HG03521 (cell line): Measurements from ENCODE around the gene PNPLA1.
"Not testable (repeated sequence)": the region's sequence is repeated elsewhere in the genome, so short reads cannot be mapped to it uniquely, and the experiment has no call there.

ENCODE experiments used
- ATAC-seq: cut with Tn5 transposase; IDR thresholded peaks from one replicate; pipeline ENCODE4 v1.9.1; 2021; ENCODE audit warnings: mild to moderate bottlenecking, moderate library complexity; ENCODE audit not compliant: unreplicated experiment

The PNPLA1 gene

DNA sequence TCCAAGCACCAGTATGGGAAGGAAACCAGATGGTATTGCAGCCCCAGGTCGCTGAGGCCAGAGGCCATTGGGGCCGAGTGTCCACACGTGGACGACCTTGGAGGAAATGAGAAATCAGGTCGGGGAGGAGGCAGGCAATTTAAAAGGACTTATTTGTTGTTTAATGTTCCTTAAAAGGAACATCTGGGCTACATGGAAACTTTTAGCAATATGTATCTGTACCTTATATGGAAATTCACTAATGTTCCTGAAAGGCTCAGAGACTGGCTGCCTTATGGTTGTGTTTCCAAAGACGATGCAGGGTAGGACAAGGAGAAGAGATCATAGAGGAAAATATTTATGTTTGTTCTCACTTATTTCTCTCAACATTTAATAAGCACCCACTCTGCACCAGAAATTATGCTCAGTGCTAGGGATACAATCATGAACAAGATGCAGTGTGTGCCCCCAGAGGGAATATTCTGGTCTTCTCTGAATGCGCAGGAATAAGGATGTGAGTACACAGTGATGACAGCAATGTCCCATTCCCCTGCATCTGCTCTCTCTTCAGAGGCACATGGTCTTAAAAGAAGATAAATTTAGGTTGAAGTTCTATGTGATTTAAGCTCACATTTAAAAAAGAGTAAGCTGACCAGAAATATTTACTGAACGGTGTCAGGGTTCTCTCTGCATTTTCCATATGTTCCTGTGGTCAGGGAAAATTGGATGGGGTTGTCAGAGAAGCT lies 63.5 kb downstream of the PNPLA1 start:
- no peak for ATAC-seq

DNA sequence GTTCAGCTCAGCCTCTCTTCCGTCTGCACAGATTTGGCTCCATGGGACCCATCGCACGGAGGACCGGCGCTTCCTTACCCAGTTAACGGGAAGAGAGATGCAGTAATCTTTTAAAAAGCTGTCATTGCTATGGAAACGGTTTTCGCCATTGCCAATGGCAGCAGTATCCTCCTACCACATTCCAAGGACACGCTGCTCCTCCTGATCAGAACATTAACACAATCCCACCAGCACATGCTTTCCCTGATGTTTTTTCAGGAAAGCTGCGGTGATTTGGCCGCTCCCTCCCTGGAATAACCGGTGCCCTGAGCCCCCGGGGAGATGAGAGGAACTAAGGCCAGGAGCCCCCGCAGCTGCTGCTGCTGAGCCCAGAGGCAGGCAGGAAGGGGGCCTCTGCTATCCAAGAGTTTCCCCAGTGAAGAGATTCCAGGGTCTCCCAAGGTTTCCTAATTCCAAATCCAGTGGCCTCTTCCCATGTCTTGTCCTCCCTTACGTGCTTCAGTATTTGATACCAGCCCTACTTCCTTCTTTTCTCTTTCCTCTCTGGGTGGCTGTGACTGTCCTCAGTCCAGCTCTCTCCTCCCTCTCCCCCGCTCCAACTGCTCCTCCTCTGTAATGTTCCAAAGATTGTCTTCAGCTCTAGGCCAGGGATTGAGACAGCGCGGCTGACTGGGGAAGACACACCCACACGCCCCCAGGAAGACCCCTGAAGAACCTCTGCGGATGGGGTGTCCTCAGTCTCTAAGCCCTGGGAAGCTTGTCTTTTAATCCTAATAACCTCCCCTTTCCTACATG lies 64.3 kb downstream of the PNPLA1 start:
- ATAC-seq = no peak

DNA sequence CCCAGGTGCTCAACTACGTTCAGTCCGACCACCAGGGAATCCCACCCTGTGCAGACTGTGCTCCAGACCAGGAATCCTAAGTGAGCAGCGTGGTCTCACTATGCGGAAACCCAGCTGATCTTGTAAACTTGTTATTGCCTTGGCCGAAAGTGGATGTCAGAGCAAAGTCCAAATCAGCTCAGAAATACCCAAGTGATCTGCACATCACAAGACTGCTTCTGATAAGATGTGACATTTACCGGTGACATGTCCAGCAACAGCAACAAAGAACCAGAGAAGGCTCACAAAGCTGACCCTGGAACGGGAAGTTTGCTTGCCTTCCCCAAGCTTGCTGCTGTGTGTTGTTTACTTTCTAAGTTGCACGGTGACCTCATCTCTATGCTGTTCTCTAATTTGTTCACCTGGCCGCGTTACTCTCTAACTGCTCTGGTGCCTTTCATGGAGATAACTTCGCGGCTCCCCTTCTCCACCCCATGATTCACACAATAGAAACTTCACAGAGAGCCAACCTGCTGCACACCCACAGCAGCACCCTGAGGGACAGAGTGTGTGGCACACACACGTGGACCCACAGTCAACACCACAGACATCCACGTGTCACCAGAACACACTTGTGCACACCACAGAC lies 65.1 kb downstream of the PNPLA1 start:
- ATAC-seq = no peak

DNA sequence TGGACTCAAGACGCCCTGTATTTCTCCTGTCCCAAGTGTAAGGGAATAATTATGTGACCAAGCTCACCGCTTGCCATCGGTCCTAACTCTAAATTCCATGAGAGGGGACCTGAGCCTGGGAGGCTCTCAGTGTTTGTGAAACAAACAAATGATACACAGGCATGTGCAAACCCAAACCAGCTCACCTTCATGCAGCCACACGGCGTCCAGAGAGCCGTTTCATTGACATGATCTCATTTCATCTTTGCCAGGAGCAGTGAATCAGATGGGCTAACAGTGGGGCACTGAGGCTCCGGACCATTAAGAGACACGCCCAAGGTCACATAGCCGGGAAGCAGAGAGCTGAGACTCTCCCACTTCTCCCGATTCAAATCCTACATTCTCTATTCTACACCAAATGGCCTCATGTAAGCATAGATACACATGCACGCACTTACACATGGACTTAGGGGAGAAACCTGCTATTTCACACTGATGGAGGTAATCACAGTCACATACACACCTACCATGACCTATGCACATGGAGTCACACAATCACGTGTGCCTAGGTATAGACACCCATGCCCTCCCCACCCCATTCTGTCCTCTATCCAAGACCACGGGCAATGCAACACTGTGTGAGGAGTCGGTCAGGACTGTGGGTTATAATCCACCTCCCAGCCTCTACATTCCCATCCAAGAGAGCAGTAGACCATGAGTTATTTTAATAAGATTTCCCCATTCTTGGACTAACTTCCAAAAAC lies 65.8 kb downstream of the PNPLA1 start:
- ATAC-seq = no peak

DNA sequence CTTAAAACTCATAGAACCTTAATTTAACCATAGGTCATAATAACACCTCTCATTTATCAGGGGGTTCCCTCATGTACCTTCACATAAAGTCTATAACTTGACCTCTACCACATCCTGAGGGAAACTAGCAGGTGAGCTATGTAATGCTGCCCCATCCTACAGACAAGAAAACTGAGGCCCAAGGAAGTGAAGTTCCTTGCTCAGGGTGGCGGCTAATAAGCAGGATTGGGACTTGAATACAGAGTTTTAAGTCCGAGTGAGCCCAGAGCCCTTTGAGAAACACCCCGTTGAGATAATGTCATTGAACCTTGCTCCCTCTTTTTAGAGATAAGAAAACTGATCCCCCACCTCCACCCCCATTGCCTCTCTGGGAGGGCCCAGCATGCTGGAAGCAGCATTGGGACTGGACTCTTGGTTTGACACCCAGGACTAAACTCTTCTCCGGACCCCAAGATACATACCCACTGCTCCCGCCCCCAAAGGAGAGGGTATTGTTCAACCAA lies 66.4 kb downstream of the PNPLA1 start:
- ATAC-seq = no peak

DNA sequence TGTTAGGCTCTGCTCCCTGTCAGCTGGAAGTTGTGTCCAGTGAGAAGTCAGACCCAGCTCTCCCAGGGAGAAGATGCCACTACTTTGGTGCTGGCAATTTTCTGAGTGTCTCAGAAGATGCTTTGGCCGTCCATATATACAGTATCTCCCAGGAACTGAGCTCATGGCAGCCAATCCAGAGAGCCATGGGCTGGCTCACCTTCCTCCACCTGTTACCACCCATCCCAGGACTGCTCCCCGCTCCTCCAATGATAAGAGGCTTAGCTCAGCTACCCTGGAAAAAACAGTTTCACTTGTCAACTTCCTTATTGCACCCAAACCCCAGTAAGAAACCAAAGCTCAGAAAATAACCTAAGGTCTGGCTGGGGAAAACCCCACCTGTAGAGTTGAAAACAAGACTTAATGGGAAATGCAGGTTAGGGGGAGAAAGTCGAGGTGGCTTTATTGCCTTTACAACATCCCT lies 67.0 kb downstream of the PNPLA1 start, which contains the start of gene BNIP5:
Gene BNIP5 (minus strand): TSS at position 110 of the 463 bp plus-strand sequence. CDS start 6,198 bp downstream, outside the sequence.
- ATAC-seq = no peak

DNA sequence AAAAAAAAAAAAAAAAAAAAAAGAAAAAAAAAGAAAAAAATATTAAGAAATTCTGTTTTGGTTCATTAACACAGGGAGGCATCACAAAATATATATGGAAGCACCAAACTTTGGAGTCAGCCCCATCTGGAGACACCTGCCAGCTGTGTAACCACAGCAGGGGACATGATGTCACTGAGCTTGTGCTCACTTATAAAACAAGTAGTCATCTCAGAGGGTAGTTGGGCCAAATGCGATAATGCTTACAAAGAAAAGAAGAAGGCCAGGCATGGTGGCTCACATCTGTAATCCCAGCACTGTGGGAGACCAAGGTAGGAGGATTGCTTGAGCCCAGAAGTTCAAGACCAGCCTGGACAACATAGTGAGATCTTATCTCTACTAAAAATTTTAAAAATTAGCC lies 68.0 kb downstream of the PNPLA1 start:
- no peak for ATAC-seq

DNA sequence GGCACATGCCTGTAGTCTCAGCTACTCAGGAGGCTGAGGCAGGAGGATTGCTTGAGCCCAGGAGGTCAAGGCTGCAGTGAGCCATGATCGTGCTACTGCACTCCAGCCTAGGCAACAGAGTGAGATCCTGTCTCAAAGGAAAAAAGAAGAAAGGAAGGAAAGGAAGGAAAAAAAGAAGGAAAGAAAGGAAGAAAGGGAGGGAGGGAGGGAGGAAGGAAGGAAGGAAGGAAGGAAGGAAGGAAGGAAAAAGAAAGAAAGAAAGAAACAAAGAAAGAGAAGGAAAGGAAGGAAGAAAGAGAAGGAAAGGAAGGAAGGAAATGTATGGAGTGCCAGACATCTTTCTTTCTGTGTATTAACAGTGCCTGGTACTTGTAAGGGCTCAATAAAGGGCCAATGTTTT lies 68.4 kb downstream of the PNPLA1 start:
- not testable (repeated sequence) for ATAC-seq

DNA sequence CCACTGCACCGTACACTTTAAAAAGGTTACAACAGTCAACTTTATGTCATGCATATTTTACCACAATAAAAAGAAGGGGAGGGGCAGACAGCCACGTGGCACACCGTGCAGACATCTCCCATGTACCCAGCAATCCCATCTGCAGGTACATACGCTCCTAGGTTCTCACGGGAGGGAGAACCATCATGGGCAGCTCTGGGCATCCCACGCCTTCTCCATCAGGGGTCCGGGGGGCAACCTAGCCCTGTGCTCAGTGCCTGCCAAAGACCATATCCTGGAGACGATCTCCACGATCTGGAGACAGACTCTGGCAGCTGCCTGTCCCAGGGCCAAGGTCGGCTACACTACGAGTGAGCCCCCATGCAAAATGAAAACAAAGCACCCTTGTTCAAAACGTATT lies 69.3 kb downstream of the PNPLA1 start:
- ATAC-seq = no peak

DNA sequence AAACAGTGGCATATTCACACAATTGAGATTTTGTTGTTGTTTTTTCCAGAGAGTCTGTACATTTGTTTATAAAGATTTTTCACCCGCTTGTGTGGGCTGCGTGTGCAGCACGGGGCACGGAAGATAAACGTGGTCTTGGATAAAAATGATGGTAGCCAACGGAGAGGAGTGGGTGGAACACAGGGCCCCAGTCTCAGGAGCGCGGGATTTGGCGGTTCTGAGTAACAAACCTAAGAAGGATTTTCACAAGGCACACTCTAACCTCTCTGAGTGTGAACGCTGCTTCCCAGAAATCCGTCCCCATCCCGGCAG lies 70.4 kb downstream of the PNPLA1 start:
- no peak for ATAC-seq

DNA sequence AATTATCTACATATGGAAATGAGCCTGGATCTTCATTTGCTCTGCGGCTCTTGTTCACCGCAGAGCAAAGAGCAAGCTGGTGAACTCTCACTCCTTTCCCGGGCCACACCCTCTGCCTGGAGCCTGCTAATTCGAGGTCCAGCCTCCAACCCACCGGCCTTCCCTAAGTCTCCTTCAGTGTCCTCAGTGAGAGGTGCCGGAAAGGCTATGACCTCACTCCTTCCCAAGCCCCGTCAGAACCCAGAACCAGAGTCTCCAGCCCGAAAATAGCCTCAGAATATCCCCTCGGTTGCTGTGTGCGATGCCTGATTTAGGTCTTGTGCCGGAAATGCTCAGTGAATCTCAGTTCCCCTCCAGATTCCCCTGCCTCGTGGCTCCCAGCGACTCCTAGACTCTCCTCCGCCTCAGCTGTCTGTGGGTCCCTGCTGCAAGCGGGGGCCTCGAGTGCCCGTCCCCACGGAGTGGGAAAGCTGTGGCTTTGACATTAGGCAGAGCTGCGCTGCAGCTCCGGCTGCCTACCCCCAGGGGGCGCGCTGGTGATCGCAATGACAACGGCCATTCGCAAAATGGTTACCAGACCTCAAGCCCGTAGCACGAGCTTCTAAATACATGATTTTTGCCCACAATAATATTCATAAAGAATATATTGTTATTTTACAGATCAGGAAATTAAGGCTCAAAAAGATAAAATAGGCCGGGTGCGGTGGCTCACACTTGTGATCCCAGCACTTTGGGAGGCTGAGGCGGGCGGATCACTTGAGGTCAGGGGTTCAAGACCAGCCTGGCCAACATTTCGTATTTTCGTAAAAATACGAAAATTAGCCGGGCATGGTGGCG lies 71.0 kb downstream of the PNPLA1 start:
- ATAC-seq = no peak

DNA sequence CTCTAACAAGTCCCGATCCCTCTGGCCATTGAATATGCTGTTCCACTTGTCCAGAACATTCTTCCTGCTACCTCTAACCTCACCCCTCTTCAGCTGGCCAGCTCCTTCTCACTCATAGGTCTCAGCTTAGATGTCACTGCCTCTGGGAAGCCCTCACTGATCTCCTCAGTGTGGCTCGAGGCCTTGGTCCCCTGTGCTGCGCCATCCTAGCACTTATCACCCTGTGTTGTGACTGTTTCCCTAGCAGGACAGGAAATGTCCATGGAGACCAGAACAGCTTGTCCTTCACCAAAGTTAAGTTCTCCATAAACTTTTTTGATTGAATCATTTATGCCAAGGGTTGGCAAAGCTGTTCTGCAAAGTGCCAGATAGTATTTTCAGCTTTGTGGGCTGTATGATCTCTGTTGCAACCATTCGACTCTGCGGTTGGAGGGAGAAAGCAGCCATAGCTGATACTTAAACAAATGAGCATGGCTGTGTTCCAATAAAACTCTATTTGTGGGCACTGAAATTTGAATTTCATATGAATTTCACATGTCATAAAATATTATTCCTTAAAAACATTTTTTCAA lies 73.3 kb downstream of the PNPLA1 start:
- no peak for ATAC-seq

DNA sequence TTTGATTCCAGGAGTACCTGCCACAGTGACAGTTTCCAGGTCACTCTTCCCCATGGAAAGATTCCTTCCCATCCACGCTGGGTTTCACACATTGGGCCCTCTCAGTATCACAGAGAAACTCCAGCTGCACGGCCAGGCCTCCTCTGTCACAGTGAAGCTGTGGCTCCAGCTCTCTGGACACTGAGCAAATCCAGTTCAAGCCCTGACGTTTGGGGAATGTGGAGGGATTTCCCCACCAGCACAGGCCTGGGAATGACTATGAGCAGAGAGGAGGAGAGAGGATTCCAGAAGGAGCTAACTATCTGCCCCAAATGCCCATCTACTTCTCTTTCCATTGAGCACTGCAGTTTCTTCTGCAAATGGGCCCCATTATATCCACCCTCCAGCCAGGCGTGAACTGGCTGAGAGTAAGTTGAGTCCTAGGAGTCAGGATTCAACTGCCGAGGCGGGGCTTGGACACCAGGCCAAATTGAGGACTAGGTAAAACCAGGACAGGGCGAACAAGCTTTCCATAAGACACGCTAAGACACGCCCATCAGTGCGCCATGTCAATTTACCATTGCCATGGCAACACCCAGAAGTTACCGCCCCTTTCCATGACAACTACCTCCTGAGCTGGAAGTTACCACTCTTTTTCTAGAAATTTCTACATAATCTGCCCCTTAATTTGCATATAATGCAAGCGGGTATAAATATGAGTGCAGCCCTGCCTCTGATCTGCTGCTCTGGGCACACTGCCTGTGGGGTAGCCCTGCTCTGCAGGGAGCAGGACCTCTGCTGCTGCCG lies 76.0 kb downstream of the PNPLA1 start:
- ATAC-seq = no peak

DNA sequence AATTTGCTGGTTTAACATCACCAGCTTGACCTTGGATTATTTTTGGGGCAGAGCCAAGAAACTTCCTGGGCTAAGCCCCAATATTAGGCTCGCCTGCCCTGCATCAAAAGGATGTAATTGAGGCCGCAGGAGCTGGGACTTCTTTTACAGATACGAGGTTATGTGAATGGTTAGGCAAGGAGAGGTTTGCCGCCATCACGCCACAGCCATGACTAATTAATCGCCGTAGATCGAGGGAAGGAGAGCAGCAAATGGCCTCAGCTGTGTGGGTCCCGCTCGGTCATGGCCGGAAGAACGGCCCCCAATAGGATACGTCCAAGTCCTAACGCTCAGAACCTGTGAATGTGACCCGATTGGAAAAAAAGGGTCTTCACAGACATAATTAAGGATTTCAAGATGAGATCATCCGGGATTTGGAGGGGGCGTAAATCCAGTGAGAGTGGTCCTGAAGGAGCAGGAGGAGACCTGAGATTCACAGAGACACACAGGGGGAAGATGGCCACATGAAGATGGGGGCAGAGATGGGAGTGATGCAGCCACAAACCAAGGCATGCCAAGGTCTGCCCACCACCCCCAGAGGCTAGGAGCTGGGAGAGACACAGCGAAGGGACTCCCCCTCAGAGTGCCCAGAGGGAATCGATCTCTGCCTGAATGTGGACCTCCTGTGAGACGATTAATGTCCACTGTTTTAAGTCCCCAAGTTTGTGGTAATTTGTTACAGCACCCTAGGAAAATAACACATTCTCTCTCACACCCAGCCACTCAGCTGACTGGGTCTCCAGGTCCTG lies 76.8 kb downstream of the PNPLA1 start:
- ATAC-seq = no peak

DNA sequence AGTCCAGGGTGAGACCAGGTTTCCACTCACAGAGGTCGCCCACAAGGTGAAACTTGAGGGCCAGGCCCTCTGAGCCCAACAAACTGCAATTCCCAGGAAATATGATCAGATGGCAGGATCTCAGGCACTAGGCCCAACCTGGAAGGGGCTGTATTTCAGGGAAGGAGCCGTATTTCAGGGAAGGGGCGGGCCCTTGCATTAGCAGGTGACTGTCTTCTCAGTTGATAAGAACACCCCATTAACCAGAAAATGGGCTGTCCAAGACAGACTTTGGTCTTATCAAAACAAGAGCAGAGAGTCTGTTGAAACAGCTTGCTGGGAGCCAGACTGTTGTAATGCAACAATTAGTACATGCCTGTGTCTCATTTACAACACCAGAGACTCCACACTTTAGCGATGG lies 77.8 kb downstream of the PNPLA1 start:
- ATAC-seq = no peak

DNA sequence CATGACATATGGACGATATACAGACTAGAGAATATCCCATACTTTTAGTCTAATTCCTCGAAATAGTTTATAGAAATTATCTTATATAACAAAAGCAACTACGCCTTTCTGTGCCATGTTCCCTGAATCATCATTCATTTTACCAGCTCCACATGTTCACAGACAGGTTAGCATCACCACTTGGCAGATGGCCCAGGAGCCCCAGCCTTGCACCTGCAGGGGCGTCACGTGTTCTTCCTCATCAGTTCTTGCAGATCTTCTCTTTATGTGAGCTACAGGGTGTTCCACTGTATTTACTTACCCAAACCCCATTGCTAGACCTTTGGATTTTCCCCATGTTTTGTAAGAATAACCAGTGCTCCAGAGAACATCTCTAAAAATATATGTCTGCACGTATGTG lies 79.4 kb downstream of the PNPLA1 start:
- ATAC-seq = no peak

DNA sequence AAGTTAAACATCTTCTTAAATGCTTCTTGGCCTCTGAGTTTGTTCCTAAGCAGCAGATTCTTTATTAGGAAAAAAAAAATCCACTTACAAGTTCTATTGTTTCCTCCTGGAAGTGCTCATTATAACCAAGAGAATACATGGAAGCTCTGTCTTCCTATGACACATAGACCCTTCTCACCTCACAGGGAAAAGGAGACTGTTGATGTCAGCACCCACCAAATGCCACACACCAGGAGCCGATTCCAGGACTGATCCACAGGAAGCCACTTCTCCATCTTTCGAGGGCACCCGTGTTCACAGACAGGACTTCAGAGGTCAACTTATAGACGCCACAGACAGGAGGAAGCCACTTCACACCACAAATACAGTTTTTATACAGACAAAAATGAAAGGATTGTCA lies 80.2 kb downstream of the PNPLA1 start:
- ATAC-seq = no peak
